ENCODE data around the gene GPC5. TPM values are rescaled to one million over a fixed set of nuclear protein-coding genes. Genes with fewer than 3 reads are reported as not detected.

The GPC5 gene
- total RNA-seq, 1 experiment from 2014 or later: 0.15 TPM

DNA sequence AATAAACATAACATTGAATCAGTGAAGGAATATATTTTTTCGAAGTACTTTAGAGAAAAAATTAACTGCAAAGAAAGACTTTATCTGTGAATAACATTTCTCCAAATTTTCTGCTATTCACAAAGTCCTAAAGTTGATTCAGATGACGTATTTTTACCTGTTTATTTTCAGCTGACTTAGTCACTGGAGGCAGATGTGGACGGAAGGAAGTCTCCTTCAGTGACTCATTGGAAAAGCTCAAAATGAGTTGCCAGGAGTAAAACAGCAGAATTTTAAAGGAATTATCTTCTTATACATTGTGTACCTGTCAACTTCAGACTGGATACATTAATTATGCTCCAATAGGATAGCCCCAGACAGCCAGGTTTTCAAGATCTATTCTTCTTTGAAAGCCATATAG, 1148.8 kb downstream of the GPC5 start:
- Mint-ChIP-seq H3K9me3 (peaks cover 5% of the 10 kb centered on the region in 2 experiments; a peak in 2 of 5 replicates), H3K36me3 (ENCODE audit: insufficient read depth in 1 of 3, low read depth in 3 of 3) (no peaks in the 10 kb centered on the region), H3K27me3 (ENCODE audit: low read depth) (no peaks in the 10 kb centered on the region), H3K27ac (no peak overlapping the region), H3K4me1 (no peaks in the 10 kb centered on the region), H3K4me3 (no peak overlapping the region)
- Histone ChIP-seq H2BK5ac (ENCODE audit: insufficient read length, low read length) (no peak overlapping the region), H3K9me3 (ENCODE audit: control insufficient read depth, low read depth, low read length) (no peaks in the 10 kb centered on the region), H2BK20ac (ENCODE audit: low read depth, low read length, poor library complexity, severe bottlenecking) (no peak overlapping the region), H3K14ac (ENCODE audit: insufficient read depth, low read length) (no peak overlapping the region), H4K5ac (ENCODE audit: insufficient read length, low read depth, low read length) (no peak overlapping the region), H3K79me2 (ENCODE audit: insufficient read depth, low read length) (no peaks in the 10 kb centered on the region), H3K27ac (ENCODE audit: insufficient read length, low read depth, low read length) (no peak overlapping the region), H2AFZ (ENCODE audit: low read length) (no peak overlapping the region), H4K91ac (ENCODE audit: insufficient read length, low read depth, low read length) (no peak overlapping the region), H3K79me1 (ENCODE audit: insufficient read depth, low read depth, low read length, poor library complexity, severe bottlenecking) (no peaks in the 10 kb centered on the region), H3K23me2 (ENCODE audit: insufficient read length, low read depth, low read length, poor library complexity, severe bottlenecking) (no peaks in the 10 kb centered on the region), H3K4me2 (ENCODE audit: insufficient read depth, insufficient read length, low read length) (no peak overlapping the region), H2BK12ac (ENCODE audit: insufficient read length, low read depth, low read length) (no peak overlapping the region), H3T11ph (ENCODE audit: low read length) (no peak overlapping the region), H2AK5ac (ENCODE audit: insufficient read length, low read length) (no peak overlapping the region), H2BK15ac (ENCODE audit: low read depth, low read length) (no peak overlapping the region), H3K4me1 (ENCODE audit: insufficient read depth, low read length) (no peaks in the 10 kb centered on the region), H3K4ac (ENCODE audit: low read depth, low read length) (no peak overlapping the region), H3K56ac (ENCODE audit: insufficient read length, low read depth, low read length) (no peak overlapping the region), H4K20me1 (ENCODE audit: control insufficient read depth, insufficient read depth, insufficient read length) (no peaks in the 10 kb centered on the region), H3K23ac (ENCODE audit: insufficient read length, low read depth, low read length) (no peak overlapping the region), H3K9ac (ENCODE audit: extremely low read depth, insufficient read length, low read length) (no peak overlapping the region), H4K8ac (replicated peaks; ENCODE audit: insufficient read length, low read depth, low read length) (no peak overlapping the region), H3K27me3 (ENCODE audit: insufficient read depth, low read length) (no peaks in the 10 kb centered on the region), H2BK120ac (ENCODE audit: low read depth, low read length, poor library complexity, severe bottlenecking) (no peak overlapping the region), H3K18ac (ENCODE audit: insufficient read length, low read depth, low read length) (no peak overlapping the region)
- WGBS (ENCODE audit: extremely low coverage, insufficient read length, low lambda C conversion rate): no CpG with 5 or more reads among the region's 3 CpGs
- TF ChIP-seq, protein P1, sequence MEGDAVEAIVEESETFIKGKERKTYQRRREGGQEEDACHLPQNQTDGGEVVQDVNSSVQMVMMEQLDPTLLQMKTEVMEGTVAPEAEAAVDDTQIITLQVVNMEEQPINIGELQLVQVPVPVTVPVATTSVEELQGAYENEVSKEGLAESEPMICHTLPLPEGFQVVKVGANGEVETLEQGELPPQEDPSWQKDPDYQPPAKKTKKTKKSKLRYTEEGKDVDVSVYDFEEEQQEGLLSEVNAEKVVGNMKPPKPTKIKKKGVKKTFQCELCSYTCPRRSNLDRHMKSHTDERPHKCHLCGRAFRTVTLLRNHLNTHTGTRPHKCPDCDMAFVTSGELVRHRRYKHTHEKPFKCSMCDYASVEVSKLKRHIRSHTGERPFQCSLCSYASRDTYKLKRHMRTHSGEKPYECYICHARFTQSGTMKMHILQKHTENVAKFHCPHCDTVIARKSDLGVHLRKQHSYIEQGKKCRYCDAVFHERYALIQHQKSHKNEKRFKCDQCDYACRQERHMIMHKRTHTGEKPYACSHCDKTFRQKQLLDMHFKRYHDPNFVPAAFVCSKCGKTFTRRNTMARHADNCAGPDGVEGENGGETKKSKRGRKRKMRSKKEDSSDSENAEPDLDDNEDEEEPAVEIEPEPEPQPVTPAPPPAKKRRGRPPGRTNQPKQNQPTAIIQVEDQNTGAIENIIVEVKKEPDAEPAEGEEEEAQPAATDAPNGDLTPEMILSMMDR (conservative IDR thresholded peaks at IDR 0.05): no peak
- DNase-seq: no peak

Measured in H9 (cell line).